Cortex of kidney (tissue), 1 donor: Measurements from ENCODE around the gene DNAAF1.

Source experiments
- DNase-seq: peaks from one replicate; lab custom pipeline; 2025; lab: John Stamatoyannopoulos, UW

Gene DNAAF1

GRCh38 chr16:84161037-84161436, 15.9 kb downstream of the DNAAF1 start:
- no peak for DNase-seq

GRCh38 chr16:84161801-84162200, 16.7 kb downstream of the DNAAF1 start:
- no peak for DNase-seq

- no peak for DNase-seq
Measured at GRCh38 chr16:84165746-84166145, 20.6 kb downstream of the DNAAF1 start.

GRCh38 chr16:84166796-84167695, 21.9 kb downstream of the DNAAF1 start:
- no peak for DNase-seq

GRCh38 chr16:84169765-84170310, 24.7 kb downstream of the DNAAF1 start:
- DNase-seq, result no peak

- DNase-seq, result no peak
Measured at GRCh38 chr16:84174396-84174795, 29.3 kb downstream of the DNAAF1 start.

GRCh38 chr16:84175350-84176081, 30.4 kb downstream of the DNAAF1 start:
- no peak for DNase-seq

- no peak for DNase-seq
Measured at GRCh38 chr16:84176192-84177053, 31.3 kb downstream of the DNAAF1 start.

- DNase-seq, result no peak
Measured at GRCh38 chr16:84177741-84178073, 32.6 kb downstream of the DNAAF1 start.

DNA sequence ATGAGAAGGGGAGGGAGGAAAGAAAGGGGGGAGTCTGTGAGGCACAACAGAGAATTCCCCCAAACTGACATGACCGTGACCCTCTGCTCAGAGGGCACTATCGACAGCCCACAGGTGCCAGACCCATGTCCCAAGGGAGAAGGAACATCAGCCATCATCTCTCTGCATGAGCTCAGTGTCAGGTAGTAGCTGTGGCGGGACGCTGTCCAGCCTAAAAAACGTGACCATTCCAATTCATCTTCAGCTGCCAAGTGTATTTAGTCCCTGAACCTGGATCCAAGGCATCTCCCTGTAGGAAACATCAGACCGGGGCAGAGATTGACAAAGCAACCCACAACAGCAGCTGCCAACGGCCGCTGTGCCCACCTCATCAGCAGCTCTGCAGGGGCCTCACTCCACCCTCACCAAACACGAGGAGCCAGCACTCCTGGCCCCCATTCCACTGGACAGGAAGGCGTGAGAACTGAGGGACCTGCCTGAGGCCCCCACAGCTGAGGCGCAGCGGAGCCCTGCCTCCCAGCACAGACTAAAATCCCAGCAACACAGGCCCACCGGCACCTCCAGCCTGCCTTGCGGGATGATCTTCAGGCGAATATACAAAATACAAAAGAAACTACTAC, 33.1 kb downstream of the DNAAF1 start:
- DNase-seq, result no peak

DNA sequence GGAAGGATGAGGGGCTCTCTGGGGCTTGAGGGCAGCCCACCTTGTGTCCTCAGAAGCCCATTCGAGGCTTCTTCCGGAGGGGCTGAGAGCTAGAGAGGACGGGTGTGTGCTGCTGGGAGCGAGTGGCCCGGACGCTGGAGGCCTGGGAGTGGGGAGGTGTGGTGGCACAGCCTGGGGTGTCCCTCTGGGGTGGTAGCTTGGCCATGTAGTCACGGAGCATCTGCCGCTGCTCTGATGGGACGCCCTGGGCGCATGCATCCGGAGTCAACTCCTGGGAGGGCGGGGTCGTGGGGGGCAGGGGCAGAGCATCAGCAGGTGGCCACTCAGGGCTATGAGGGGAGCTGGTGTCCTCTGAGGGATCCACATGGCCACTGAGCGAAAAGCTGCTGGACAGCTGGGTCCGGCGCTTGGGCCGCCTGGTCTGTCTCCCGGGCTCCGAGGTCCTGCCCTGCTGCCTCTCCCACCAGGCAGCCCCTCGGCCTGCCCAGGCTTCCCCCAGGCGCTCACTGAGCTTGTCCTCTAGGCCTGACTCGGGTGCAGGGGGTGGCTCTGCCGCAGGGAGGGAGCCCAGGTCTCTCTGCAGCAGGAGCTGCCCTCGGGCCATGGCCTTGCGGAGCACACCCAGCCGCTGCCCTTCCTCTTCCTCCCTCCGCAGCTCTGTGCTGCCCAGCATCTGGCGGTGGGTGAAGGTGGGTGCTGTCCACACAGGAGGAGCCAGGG, 33.9 kb downstream of the DNAAF1 start:
- no peak for DNase-seq

- DNase-seq, result no peak
Measured at GRCh38 chr16:84179612-84180320, 34.7 kb downstream of the DNAAF1 start.

GRCh38 chr16:84180519-84181140, 35.5 kb downstream of the DNAAF1 start:
- no peak for DNase-seq

- DNase-seq, result no peak
Measured at GRCh38 chr16:84181144-84181915, 36.2 kb downstream of the DNAAF1 start.

DNA sequence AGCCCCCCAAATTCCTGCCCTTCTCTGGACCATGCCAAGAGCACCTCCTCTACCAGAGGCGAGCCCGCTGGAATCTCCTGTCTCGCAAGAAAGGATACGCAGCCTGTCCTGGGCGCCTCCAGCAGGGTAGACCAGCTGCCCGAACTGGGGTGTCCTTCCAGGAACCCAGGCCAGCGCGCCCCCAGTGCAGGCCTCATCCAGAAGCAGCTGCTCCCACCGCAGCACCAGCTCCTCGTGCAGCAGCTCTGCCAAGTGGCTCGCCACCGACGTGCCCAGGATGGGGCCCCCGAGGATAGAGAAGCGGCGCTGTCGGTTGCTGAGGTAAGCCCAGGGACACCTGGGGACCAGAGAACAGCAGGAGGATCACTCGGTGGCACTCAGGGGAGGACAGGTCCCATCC, 37.0 kb downstream of the DNAAF1 start:
- no peak for DNase-seq

DNA sequence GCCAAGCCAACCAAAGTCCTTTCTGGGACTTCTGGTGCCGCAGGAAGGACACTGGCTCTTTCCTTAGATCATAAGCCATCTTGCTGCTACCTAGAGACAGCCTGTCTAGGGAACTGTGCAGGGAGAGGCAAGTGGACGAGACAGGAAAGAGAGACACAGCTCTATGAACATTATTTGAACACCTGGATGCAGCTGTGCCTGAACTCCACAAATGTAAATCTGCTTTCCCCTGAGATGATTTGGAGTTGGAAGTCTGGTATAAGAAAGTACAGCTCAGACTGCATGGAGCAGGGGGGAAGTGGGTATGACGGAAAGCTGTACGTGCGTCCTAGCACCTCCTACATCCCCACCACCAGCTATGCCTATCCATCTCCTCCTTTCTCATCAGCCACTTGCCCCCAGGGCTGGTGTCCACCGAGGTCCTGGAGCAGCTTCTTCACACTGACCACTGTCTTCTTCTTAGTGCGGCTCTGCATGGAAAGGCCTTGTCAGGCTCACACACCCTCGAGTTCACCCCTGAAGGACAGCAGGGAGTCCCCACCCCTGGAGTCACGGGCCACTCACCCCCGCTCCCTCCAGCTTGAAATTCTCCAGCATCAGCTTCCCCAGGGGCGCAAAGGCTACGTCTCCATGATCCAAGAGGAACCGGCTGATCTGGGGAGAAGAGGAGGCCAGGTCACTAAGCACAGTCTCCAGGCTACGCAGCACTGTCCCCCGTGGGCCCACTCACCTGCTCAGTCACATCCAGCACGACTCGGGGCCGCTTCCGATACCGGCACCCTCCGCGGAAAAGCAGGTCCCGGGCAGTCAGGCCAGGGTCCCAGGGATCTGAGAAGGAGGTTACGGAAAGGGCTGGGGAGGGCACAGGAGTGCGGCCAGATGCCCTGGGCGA, 37.8 kb downstream of the DNAAF1 start:
- no peak for DNase-seq

DNA sequence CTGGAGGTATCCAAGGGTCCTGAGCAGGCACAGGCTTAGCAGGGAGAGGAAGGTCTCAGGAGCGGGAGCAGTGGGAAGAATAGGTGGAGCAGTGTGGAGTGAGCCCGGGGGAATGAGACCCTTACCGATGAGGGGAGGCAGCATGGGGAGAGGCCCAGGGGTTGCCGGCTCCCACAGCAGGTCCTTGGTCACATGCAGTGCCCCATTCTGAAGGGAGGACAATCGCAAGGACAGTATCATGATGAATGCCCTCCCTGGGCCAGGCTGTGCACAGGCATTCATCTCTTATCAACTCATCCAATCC, 38.4 kb downstream of the DNAAF1 start:
- no peak for DNase-seq

DNA sequence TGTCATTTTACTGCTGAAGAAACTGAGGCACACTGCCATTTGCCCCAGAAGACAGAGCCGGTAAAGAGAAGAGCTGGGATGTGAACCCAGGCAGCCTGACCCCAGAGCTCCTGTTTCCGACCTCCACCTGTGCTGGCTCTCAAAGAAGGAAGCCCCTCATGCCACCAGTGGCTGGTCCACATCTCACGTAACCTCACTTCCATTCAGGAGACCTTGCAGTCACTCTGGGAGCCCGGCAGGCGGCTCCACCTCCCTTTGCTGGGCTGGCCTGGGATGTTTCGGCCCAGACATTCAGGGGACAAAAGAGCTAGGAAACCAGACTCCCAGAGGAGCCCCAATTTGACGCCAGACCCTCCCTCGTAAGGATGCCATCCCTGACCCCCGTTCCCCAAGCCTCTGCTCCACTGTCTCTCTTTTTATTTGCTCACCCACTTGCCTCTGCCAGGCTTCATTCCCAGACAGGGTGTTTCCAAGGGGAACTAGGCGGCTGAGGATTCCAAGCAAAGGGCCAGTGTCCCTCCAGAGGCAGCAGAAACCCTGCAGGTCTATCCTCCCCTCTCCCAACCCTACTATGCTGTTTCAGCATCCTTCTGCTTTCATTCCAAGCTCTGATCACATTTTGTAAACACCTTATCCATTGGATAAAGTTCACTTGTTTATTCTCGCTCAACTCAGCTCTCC, 38.9 kb downstream of the DNAAF1 start:
- no peak for DNase-seq
